ENCODE data around the gene DGKB.
A peak's percentile ranks its signal among the peaks of the same experiment; 100 is the strongest.

The DGKB gene

DNA sequence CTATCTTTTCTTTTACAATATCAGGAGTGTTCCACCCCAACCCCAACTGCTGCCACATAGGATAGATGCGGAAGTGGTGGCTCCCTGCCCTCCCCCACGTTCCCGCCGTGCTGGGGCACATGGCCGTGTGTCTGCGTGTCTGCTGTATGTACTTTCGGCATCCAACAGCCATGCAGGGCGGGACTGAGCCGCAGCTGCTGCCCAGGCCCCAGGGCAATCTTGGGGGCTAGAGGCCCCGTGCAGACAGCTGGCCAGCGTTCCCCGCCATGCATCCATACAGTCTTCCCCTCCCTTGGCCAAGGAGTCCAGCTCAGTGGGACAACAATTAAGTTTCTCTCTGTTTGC is 162.7 kb downstream of the DGKB start:
- DNase-seq (ENCODE audit: low spot score), result no peak
- TF ChIP-seq, protein P1, sequence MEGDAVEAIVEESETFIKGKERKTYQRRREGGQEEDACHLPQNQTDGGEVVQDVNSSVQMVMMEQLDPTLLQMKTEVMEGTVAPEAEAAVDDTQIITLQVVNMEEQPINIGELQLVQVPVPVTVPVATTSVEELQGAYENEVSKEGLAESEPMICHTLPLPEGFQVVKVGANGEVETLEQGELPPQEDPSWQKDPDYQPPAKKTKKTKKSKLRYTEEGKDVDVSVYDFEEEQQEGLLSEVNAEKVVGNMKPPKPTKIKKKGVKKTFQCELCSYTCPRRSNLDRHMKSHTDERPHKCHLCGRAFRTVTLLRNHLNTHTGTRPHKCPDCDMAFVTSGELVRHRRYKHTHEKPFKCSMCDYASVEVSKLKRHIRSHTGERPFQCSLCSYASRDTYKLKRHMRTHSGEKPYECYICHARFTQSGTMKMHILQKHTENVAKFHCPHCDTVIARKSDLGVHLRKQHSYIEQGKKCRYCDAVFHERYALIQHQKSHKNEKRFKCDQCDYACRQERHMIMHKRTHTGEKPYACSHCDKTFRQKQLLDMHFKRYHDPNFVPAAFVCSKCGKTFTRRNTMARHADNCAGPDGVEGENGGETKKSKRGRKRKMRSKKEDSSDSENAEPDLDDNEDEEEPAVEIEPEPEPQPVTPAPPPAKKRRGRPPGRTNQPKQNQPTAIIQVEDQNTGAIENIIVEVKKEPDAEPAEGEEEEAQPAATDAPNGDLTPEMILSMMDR (IDR thresholded peaks at IDR 0.05; ENCODE audit: extremely low read depth, missing control alignments), result no peak

DNA sequence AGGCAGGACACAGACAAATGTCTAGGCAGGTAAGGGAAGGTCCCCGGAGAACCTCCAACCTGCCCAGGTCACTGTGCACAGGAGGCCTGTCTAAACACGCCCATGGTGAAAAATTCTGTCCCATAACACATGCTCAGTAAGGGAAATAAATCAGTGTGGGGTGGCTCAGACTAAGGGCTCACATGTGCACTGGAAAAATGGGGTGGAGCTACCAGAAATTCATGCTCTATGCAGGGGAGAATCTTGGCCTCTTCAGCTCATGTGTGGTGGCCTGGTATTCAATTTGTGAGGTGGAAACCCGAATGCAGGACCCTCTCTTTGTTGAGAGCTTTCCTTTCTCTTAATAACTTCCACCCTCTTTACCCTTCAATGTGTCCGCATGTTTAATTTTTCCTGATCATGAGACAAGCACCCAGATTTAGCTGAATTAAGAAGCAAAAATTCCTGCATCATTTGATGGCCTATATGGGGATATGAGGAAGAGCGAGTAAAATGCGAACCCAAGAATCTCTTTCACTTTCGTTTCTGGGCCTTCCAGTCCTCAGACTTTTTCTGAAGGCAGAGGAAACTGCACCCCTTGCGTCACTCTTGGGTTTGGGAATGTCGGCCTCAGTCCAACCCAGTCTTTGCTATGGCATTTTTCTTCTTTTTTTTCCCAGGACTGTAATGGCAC is 163.2 kb downstream of the DGKB start:
- DNase-seq (ENCODE audit: low spot score), result no peak
- TF ChIP-seq, protein P1 (IDR thresholded peaks at IDR 0.05; ENCODE audit: extremely low read depth, missing control alignments), result no peak

DNA sequence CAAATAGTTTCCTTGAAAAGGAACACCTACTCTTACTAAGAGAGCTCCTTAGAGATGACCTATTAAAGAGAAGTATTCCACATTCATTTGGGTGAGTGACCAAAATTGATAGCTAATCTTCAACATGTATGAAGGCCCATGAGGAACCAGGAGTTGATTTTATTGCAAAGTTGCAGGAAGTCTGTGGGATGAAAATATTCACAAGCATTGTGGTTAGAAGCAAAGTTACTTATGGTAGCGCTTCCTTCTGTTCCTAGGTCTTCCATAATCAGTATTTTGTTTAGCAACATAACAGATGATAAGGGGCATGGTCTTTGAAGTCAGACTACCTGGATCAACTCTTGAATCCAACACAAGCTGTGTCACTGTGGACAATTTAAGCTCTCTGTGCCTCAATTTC is 164.5 kb downstream of the DGKB start:
- no peak for DNase-seq (ENCODE audit: low spot score)
- TF ChIP-seq, protein P1 (IDR thresholded peaks at IDR 0.05; ENCODE audit: extremely low read depth, missing control alignments), result no peak

DNA sequence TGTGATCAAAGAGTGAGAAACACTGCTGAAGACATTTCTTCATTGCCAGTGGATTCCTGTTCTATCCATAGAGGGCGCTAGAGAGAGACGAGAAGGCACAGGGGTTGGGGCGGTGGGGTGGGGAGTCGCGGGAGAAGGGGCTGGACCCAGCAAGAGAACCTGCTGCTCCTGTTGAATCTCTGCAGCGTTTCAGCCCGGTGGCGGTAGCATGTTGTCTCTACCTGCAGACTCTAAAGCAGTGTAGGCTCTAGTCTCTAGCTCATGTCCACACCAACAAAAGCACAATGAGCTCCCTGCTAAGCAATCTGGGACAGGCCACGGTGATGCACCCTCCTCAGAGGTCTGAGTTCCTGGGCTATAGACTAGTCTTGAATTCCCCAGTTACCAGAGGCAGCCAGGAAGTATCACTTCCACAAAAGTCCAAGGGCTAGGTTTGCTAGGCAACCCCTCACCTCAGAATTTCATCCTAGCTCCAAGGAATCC is 167.7 kb downstream of the DGKB start:
- TF ChIP-seq, protein P1 (IDR thresholded peaks at IDR 0.05; ENCODE audit: extremely low read depth, missing control alignments), result no peak
- DNase-seq (ENCODE audit: low spot score), result no peak

DNA sequence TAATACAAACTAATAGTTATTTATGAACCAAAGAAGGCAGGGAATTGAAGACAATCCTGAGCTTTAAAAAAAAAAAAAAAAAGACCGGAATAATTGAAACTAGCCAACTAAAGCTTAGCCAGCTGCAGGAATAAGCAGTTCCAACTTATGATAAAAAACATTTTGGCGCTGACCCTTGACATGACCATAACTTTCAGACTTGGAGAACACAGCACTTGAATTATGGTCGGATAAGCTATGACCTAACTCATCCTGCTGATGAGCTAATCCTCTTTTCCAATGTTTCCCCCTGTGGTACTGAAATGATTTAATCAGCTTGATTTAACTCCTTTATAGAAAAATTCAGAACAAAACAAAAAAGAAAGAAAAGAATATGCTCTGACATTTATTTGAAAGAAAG is 181.8 kb downstream of the DGKB start:
- TF ChIP-seq, protein P1 (IDR thresholded peaks at IDR 0.05; ENCODE audit: extremely low read depth, missing control alignments), result no peak
- DNase-seq (ENCODE audit: low spot score), result no peak

DNA sequence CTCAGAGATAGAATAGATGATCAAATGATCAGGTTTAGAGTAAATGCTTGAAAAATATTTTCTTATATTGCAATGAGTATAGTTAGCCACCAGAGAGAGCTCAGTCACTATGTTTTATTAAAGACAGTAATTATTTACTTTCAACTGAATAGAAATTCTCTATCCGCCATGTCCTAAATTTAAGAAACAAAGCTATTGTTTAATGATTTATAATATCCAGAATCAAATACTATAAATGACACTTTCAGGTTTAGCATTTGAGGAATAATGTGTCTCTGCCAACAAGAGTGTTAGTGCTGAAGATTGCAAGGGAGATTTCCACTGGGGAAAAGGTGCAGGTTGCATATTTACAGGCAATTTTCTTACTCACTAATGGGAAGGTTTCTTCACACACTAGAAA is 184.7 kb downstream of the DGKB start:
- TF ChIP-seq, protein P1 (IDR thresholded peaks at IDR 0.05; ENCODE audit: extremely low read depth, missing control alignments), result peak; percentile 1
- no peak for DNase-seq (ENCODE audit: low spot score)

DNA sequence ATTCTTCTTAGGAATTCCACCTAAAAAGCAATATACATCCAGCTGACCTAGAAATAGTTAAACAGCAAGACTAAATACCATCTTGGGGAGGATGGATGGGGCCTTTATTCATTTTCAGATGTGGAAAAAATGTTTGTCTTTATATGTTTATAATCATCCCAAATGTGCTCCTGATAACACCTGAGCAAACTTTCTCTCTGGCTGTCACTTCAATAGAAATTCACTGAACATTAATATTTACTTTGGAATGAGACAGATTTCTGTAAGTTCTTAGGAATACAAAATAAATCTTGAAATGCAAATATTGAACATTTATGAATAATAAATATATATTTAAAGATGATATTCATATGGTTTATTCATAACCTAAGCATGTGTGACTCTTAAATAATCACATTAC is 185.4 kb downstream of the DGKB start:
- DNase-seq (ENCODE audit: low spot score), result no peak
- TF ChIP-seq, protein P1 (IDR thresholded peaks at IDR 0.05; ENCODE audit: extremely low read depth, missing control alignments), result no peak

Measured in GM20000 (cell line).